Measurements from ENCODE around the gene PIP5K1C.
A peak's percentile ranks its signal among the peaks of the same experiment; 100 is the strongest.

PIP5K1C gene

DNA sequence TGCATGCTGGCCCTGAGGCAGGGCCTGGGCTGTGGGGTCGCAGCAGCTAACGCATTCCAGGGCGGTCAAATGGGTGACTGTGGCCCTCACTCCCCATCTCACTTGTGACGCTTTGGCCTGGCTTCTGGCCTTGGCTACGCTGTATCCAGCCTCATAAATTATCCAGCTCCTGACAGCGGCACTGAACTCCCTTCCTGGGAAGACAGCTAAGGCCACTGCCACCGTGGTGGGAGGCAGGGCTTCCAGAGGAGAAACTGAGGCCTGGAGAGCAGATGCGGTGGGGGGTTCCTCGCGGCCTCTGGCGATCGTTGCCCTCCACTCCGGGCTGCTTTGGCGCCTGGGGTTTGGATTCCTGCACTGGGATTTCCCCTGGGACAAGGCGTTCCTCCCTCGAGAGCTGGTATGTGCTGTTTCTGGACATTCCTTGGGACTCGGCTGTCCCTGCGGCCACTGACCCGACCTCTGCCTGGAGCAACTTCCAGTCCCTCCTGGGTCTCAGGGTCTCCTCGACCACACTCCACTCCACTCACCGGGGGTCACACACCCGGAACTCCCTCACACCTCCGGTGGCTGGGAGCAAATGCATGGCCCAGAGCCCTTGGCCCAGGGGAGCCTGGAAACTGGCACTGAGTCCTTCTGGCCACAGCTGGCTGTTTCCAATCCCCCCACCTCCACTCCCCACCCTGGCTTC, 97.0 kb downstream of the PIP5K1C start:
- Mint-ChIP-seq H3K4me1 (peaks cover 7% of the 10 kb centered on the region), H3K27me3 (ENCODE audit: low read depth) (peaks cover 13% of the 10 kb centered on the region), H3K4me3 (no peak overlapping the region), H3K36me3 (ENCODE audit: low read depth) (no peaks in the 10 kb centered on the region), H3K27ac (peak overlapping the region in 1 of 3 experiments; percentile 91), H3K9me3 (no peaks in the 10 kb centered on the region)
- TF ChIP-seq, protein P1, sequence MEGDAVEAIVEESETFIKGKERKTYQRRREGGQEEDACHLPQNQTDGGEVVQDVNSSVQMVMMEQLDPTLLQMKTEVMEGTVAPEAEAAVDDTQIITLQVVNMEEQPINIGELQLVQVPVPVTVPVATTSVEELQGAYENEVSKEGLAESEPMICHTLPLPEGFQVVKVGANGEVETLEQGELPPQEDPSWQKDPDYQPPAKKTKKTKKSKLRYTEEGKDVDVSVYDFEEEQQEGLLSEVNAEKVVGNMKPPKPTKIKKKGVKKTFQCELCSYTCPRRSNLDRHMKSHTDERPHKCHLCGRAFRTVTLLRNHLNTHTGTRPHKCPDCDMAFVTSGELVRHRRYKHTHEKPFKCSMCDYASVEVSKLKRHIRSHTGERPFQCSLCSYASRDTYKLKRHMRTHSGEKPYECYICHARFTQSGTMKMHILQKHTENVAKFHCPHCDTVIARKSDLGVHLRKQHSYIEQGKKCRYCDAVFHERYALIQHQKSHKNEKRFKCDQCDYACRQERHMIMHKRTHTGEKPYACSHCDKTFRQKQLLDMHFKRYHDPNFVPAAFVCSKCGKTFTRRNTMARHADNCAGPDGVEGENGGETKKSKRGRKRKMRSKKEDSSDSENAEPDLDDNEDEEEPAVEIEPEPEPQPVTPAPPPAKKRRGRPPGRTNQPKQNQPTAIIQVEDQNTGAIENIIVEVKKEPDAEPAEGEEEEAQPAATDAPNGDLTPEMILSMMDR (IDR thresholded peaks at IDR 0.05; ENCODE audit: unreplicated experiment in 3 of 3): no peak

DNA sequence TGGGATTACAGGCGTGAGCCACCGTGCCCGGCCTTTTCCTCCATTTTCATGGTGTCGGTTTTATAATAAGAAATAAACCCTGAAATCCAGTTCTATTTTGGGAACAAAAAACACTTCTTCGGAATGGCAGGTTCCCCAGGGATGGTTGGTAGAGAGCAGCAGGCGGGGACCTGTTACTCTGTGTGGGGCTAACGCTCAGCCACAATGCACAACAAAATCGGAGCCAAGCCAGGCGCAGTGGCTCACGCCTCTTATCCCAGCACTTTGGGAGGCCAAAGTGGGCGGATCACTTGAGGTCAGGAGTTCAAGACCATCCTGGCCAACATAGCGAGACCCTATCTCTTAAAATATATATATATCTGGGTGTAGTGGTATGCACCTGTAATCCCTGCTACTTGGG, 99.2 kb downstream of the PIP5K1C start:
- Mint-ChIP-seq H3K4me3 (no peak overlapping the region), H3K9me3 (no peaks in the 10 kb centered on the region), H3K36me3 (ENCODE audit: low read depth) (no peaks in the 10 kb centered on the region), H3K27ac (no peak overlapping the region), H3K27me3 (ENCODE audit: low read depth) (peaks cover 11% of the 10 kb centered on the region), H3K4me1 (no peaks in the 10 kb centered on the region)
- TF ChIP-seq, protein P1 (IDR thresholded peaks at IDR 0.05; ENCODE audit: unreplicated experiment in 3 of 3): no peak

DNA sequence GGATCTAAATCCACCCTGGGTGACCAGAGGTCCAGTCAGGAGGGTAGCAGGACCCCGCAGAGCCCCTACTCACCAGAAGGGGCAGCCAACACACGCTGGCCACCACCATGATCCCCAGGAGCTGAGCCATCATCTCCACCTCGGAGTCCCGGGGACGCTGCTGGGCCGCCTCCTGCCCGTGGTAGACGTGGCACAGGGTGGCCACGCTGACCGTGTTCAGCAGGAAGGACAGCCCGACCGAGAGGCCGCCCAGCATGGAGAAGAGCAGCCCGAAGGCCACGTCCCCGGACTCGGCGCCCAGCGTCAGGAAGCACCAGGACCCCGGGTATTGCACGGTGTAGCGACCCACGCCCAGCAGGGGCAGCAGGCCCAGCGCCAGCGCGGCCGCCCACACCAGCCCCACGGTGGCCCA, 100.5 kb downstream of the PIP5K1C start:
- Mint-ChIP-seq H3K9me3 (no peaks in the 10 kb centered on the region), H3K27me3 (ENCODE audit: low read depth) (peaks cover 11% of the 10 kb centered on the region), H3K36me3 (ENCODE audit: low read depth) (no peaks in the 10 kb centered on the region), H3K4me3 (no peak overlapping the region), H3K4me1 (no peaks in the 10 kb centered on the region), H3K27ac (no peak overlapping the region)
- TF ChIP-seq, protein P1 (IDR thresholded peaks at IDR 0.05; ENCODE audit: unreplicated experiment in 3 of 3): no peak

DNA sequence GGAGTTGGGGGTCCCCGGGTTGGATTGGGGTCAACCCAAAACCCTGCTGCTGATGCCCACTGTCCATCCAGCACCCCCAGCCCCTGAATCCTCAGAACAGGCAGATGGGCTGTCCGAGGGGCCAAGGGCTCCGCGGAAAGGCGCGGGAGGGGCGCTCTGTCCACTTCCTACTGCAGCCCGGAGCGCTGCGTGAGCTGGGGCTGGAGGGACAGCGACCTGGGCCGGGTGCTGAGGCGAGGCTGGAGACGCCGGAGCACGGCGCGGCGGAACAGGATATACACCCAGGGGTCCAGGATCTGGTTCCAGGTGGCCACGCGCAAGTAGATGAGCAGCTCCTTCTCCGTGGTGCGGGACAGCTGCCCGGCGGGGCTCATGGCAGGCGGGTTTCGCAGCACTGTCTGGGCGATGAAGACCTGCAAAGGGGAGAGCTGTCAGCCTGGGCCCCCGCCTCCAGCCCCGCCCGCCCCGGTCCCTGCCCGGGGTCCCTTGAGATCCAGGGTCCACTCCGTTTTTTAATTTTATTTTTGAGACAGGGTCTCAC, 104.7 kb downstream of the PIP5K1C start:
- H3K27me3 Mint-ChIP-seq (ENCODE audit: low read depth): peaks cover 32% of the 10 kb centered on the region
- no peak overlapping the region for H3K4me3 Mint-ChIP-seq
- no peaks in the 10 kb centered on the region for H3K36me3 Mint-ChIP-seq (ENCODE audit: low read depth)
- TF ChIP-seq, protein P1 (IDR thresholded peaks at IDR 0.05; ENCODE audit: unreplicated experiment in 3 of 3): no peak
- no peaks in the 10 kb centered on the region for H3K9me3 Mint-ChIP-seq
- no peak overlapping the region for H3K27ac Mint-ChIP-seq
- H3K4me1 Mint-ChIP-seq: no peaks in the 10 kb centered on the region

DNA sequence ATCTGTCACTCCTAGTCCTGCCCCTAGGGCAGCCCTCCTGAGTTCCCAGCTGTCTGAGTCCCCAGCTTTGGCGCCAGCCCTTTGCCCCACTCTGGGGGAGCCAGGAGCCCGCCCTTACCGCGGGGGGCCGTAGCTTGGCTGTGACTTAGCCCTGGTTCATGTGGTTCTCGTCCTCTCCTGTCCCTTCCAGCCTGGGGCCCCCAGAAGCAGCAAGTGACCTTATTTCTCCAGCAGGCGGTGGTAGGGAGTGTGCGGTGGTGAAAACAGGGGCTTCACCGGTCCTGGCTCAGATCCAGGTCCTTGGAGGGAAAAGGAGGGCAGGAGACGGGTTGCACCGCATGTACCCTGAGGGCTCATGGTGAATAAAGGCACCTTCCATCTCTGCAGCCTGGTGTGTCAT, 107.1 kb downstream of the PIP5K1C start:
- Mint-ChIP-seq H3K9me3 (peaks cover 4% of the 10 kb centered on the region), H3K4me3 (no peak overlapping the region), H3K27ac (no peak overlapping the region)

More for the DNA sequence above, 107.1 kb downstream of the PIP5K1C start:
- Mint-ChIP-seq H3K36me3 (ENCODE audit: low read depth) (no peaks in the 10 kb centered on the region), H3K4me1 (no peaks in the 10 kb centered on the region), H3K27me3 (ENCODE audit: low read depth) (peaks cover 41% of the 10 kb centered on the region)
- TF ChIP-seq, protein P1 (IDR thresholded peaks at IDR 0.05; ENCODE audit: unreplicated experiment in 3 of 3): no peak
